SK-N-SH (cell line): Measurements from ENCODE around the gene LTBP1.

Source experiments
- CTCF ChIP-seq: fragments of 200-600 bp; sonication (generic); IDR thresholded peaks from 2 replicates; pipeline ENCODE4 v1.6.1; 2017; ENCODE audit warnings: antibody characterized with exemption, mild to moderate bottlenecking, moderate library complexity
- EZH2phosphoT487 ChIP-seq: fragments of 200-600 bp; sonication (generic); IDR thresholded peaks from 2 replicates; pipeline ENCODE4 v1.6.1; 2017; ENCODE audit warnings: low read depth, mixed run types, mild to moderate bottlenecking, antibody characterized with exemption, moderate library complexity, borderline replicate concordance
- GATA2 ChIP-seq: sonication (generic); formaldehyde crosslinking; IDR thresholded peaks from 2 replicates; pipeline ENCODE4 v1.5.0; 2020; ENCODE audit warnings: mild to moderate bottlenecking, missing genetic modification reagents
- PBX3 ChIP-seq: IDR thresholded peaks from 2 replicates; pipeline ENCODE4; 2012
- REST ChIP-seq: IDR thresholded peaks from 2 replicates; pipeline ENCODE4 v1.6.1; 2012; ENCODE audit warnings: mild to moderate bottlenecking, low read depth, low read length, moderate library complexity

GRCh38 chr2:33019796-33020195, 73.0 kb downstream of the LTBP1 start:
- TF ChIP-seq CTCF, result no peak
- no peak for TF ChIP-seq GATA2
- TF ChIP-seq PBX3, result no peak
- TF ChIP-seq EZH2phosphoT487, result no peak
- no peak for TF ChIP-seq REST
